ENCODE measurements around the gene NFIB. TPM values are rescaled to one million over a fixed set of nuclear protein-coding genes. Genes with fewer than 3 reads are reported as not detected.

Gene NFIB
- total and polyA plus RNA-seq, 2 donors: 20.8 to 217 TPM

- Histone ChIP-seq H3K4me3 (ENCODE audit: low read depth, low read length) (no peak overlapping the region), H3K4me1 (ENCODE audit: insufficient read depth) (no peaks in the 10 kb centered on the region), H3K27ac (ENCODE audit: low read depth) (no peak overlapping the region), H3K36me3 (ENCODE audit: insufficient read depth) (no peaks in the 10 kb centered on the region)
- WGBS: 97% methylated on average over 1 of the region's 1 CpG
- no peak for DNase-seq (ENCODE audit: extremely low spot score)
Observed at GRCh38 chr9:14158916-14159315, 155.0 kb downstream of the NFIB start.

GRCh38 chr9:14158136-14158813, 155.7 kb downstream of the NFIB start:
- Histone ChIP-seq H3K36me3 (ENCODE audit: insufficient read depth) (no peaks in the 10 kb centered on the region), H3K27ac (ENCODE audit: low read depth) (no peak overlapping the region), H3K4me1 (ENCODE audit: insufficient read depth) (no peaks in the 10 kb centered on the region), H3K4me3 (ENCODE audit: low read depth, low read length) (no peak overlapping the region)
- 78% methylated on average over 2 of the region's 2 CpGs for WGBS
- DNase-seq (ENCODE audit: extremely low spot score): no peak

GRCh38 chr9:14157191-14157590, 156.8 kb downstream of the NFIB start:
- Histone ChIP-seq H3K4me1 (ENCODE audit: insufficient read depth) (no peaks in the 10 kb centered on the region), H3K27ac (ENCODE audit: low read depth) (no peak overlapping the region), H3K4me3 (ENCODE audit: low read depth, low read length) (no peak overlapping the region), H3K36me3 (ENCODE audit: insufficient read depth) (no peaks in the 10 kb centered on the region)
- DNase-seq (ENCODE audit: extremely low spot score): no peak
- WGBS: 97% methylated on average over 4 of the region's 4 CpGs

GRCh38 chr9:14156046-14156445, 157.9 kb downstream of the NFIB start:
- H3K27ac ChIP-seq (ENCODE audit: low read depth): no peak overlapping the region
- H3K4me1 ChIP-seq (ENCODE audit: insufficient read depth): no peaks in the 10 kb centered on the region
- 81% methylated on average over 6 of the region's 6 CpGs for WGBS
- H3K36me3 ChIP-seq (ENCODE audit: insufficient read depth): no peaks in the 10 kb centered on the region
- no peak overlapping the region for H3K4me3 ChIP-seq (ENCODE audit: low read depth, low read length)
- no peak for DNase-seq (ENCODE audit: extremely low spot score)

- no peak overlapping the region for H3K27ac ChIP-seq (ENCODE audit: low read depth)
- H3K4me3 ChIP-seq (ENCODE audit: low read depth, low read length): no peak overlapping the region
- DNase-seq (ENCODE audit: extremely low spot score): no peak
- WGBS: 56% methylated on average over 1 of the region's 1 CpG
- no peaks in the 10 kb centered on the region for H3K4me1 ChIP-seq (ENCODE audit: insufficient read depth)
- no peaks in the 10 kb centered on the region for H3K36me3 ChIP-seq (ENCODE audit: insufficient read depth)
Observed at GRCh38 chr9:14155237-14155636, 158.7 kb downstream of the NFIB start.

- Histone ChIP-seq H3K27ac (ENCODE audit: low read depth) (no peak overlapping the region), H3K36me3 (ENCODE audit: insufficient read depth) (no peaks in the 10 kb centered on the region), H3K4me3 (ENCODE audit: low read depth, low read length) (no peak overlapping the region), H3K4me1 (ENCODE audit: insufficient read depth) (no peaks in the 10 kb centered on the region)
- 49% methylated on average over 3 of the region's 3 CpGs for WGBS
- no peak for DNase-seq (ENCODE audit: extremely low spot score)
Observed at GRCh38 chr9:14153310-14153720, 160.6 kb downstream of the NFIB start.

- 69% methylated on average over 3 of the region's 3 CpGs for WGBS
- no peak overlapping the region for H3K27ac ChIP-seq (ENCODE audit: low read depth)
Observed at GRCh38 chr9:14151451-14151850, 162.5 kb downstream of the NFIB start.

GRCh38 chr9:14148501-14149103, 165.3 kb downstream of the NFIB start:
- Histone ChIP-seq H3K36me3 (ENCODE audit: insufficient read depth) (no peaks in the 10 kb centered on the region), H3K27ac (ENCODE audit: low read depth) (no peak overlapping the region), H3K4me1 (ENCODE audit: insufficient read depth) (no peaks in the 10 kb centered on the region), H3K4me3 (ENCODE audit: low read depth, low read length) (no peak overlapping the region)
- DNase-seq (ENCODE audit: extremely low spot score): no peak
- 87% methylated on average over 3 of the region's 3 CpGs for WGBS

More at GRCh38 chr9:14151451-14151850, 162.5 kb downstream of the NFIB start:
- Histone ChIP-seq H3K4me1 (ENCODE audit: insufficient read depth) (no peaks in the 10 kb centered on the region), H3K4me3 (ENCODE audit: low read depth, low read length) (no peak overlapping the region), H3K36me3 (ENCODE audit: insufficient read depth) (no peaks in the 10 kb centered on the region)
- no peak for DNase-seq (ENCODE audit: extremely low spot score)

- no peaks in the 10 kb centered on the region for H3K36me3 ChIP-seq (ENCODE audit: insufficient read depth)
- no peak for DNase-seq (ENCODE audit: extremely low spot score)
- no peak overlapping the region for H3K4me3 ChIP-seq (ENCODE audit: low read depth, low read length)
- WGBS: 98% methylated on average over 1 of the region's 1 CpG
- no peak overlapping the region for H3K27ac ChIP-seq (ENCODE audit: low read depth)
- no peaks in the 10 kb centered on the region for H3K4me1 ChIP-seq (ENCODE audit: insufficient read depth)
Observed at GRCh38 chr9:14147738-14148137, 166.2 kb downstream of the NFIB start.

DNA sequence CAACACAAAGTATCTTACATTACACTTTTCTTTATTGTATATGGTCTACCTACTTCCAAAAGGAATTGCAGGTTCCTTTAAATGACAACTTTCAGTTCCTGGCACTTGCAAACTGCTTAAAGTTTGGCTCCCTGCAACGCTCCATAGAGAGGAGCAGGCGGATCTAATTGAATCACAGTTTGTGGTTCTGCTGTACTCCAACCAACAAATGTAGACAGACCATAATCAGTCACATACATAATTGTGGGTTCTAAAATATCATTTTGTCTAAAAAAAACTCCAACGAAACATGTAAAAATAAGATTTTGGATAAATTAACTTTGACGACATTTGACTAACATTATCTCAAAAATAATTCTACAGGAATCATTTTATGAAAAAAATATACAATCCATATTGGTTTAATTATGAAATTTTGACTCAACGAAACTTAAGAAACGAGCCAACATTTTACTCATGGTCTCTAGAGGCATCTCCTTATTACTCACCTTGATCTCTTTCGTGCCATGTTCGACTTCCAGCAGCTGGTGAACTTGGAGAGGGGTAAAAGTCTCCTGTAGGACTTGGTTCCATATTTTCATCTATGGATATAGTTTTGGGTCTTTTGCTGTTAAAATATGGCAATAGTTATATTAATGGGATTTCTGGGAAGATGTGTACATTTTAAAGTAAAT, 167.6 kb downstream of the NFIB start:
- Histone ChIP-seq H3K36me3 (ENCODE audit: insufficient read depth) (no peaks in the 10 kb centered on the region), H3K4me3 (ENCODE audit: low read depth, low read length) (no peak overlapping the region), H3K4me1 (ENCODE audit: insufficient read depth) (no peaks in the 10 kb centered on the region), H3K27ac (ENCODE audit: low read depth) (no peak overlapping the region)
- no peak for DNase-seq (ENCODE audit: extremely low spot score)
- WGBS: 96% methylated on average over 8 of the region's 8 CpGs

DNA sequence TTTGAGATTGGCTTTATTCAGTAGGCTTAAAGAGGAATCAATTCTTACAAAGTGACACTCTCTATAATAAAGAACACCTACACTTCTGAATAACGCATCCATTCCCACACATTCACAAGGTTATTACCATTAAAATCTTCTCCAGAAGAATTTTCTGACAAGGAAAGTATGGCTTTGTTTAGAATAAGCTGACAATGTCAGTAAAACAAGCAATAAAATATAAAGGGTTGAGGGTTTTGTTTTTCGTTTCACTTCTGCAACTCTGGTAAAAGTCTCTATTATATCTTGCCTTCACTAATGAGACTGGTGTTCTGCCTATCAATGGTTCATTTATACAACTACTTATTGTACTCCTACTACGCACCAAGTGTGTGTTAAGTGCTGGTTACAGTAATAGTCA, 169.7 kb downstream of the NFIB start:
- Histone ChIP-seq H3K4me1 (ENCODE audit: insufficient read depth) (no peaks in the 10 kb centered on the region), H3K36me3 (ENCODE audit: insufficient read depth) (no peaks in the 10 kb centered on the region), H3K27ac (ENCODE audit: low read depth) (no peak overlapping the region), H3K4me3 (ENCODE audit: low read depth, low read length) (no peak overlapping the region)
- 70% methylated on average over 3 of the region's 3 CpGs for WGBS
- DNase-seq (ENCODE audit: extremely low spot score): no peak

GRCh38 chr9:14141699-14142098, 172.2 kb downstream of the NFIB start:
- no peak overlapping the region for H3K27ac ChIP-seq (ENCODE audit: low read depth)
- no peak overlapping the region for H3K4me3 ChIP-seq (ENCODE audit: low read depth, low read length)
- no peaks in the 10 kb centered on the region for H3K36me3 ChIP-seq (ENCODE audit: insufficient read depth)
- H3K4me1 ChIP-seq (ENCODE audit: insufficient read depth): no peaks in the 10 kb centered on the region
- 76% methylated on average over 2 of the region's 2 CpGs for WGBS
- DNase-seq (ENCODE audit: extremely low spot score): no peak

DNA sequence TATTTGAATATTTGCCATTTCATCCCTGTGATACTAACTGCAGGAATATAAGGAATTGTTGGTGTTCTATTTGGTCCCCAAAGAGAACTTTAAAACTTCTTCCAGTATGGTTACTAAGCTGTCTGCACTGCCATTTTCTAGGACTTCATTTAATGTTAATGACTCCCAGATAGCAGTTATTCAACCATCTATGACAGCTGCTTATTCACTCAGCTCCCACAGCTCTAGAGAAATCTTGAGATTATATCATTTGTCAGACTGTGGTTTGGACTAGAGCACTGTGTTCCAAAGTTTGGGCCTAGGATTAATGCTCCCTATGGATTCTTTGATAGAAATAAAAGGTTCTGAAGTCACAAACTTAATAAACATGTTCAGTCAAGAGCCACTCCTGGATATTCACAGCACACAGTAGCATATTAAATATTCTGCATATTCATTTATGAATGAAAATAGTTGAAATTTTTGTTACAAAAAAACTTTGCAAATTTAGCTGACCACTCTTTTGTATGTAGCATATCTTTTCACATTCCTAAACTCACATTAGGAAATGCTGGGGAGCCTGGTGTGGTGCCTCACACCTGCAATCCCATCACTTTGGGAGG, 173.7 kb downstream of the NFIB start:
- no peaks in the 10 kb centered on the region for H3K36me3 ChIP-seq (ENCODE audit: insufficient read depth)
- H3K4me3 ChIP-seq (ENCODE audit: low read depth, low read length): no peak overlapping the region
- H3K27ac ChIP-seq (ENCODE audit: low read depth): no peak overlapping the region
- no peaks in the 10 kb centered on the region for H3K4me1 ChIP-seq (ENCODE audit: insufficient read depth)
- DNase-seq (ENCODE audit: extremely low spot score): no peak

DNA sequence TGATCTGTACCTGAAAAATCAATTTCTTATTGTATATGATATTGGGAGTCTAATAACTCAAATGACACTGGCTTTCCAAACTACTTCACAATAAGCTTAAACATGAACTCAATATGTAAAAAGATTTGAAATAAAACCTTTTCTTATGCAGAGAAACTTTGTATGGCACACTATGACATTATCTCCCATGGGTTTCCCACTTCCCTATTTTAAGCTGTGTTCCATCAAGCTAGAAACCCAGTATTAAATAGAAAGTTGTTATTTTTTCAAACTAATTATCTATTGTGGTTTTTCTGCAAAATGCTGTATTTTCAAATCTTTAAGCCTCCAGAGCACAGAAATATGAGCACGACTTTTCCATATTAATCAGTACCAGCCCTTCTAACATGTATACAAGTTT, 174.7 kb downstream of the NFIB start:
- no peaks in the 10 kb centered on the region for H3K36me3 ChIP-seq (ENCODE audit: insufficient read depth)
- DNase-seq (ENCODE audit: extremely low spot score): no peak
- WGBS: 89% methylated on average over 1 of the region's 1 CpG
- H3K27ac ChIP-seq (ENCODE audit: low read depth): no peak overlapping the region
- H3K4me1 ChIP-seq (ENCODE audit: insufficient read depth): no peaks in the 10 kb centered on the region
- H3K4me3 ChIP-seq (ENCODE audit: low read depth, low read length): no peak overlapping the region

Data from urinary bladder (tissue), 4 donors.